SK-N-MC (cell line): Measurements from ENCODE around the gene ZSWIM3.

Experiments
- DNase-seq: peaks from one replicate; pipeline ENCODE4 v3.0.0-alpha.2; 2011; ENCODE audit warnings: low read depth, low spot score
- H3K27ac ChIP-seq: fragments of 200-600 bp; sonication (generic); 2 replicates; pipeline ENCODE4 v1.5.1; 2016; ENCODE audit warnings: mixed run types
- H3K36me3 ChIP-seq: fragments of 200-600 bp; sonication (generic); 2 replicates; pipeline ENCODE4 v1.6.1; 2017; ENCODE audit warnings: antibody characterized with exemption, low read length, mixed read lengths; ENCODE audit not compliant: insufficient read depth
- H3K4me3 ChIP-seq: fragments of 200-600 bp; sonication (generic); 2 replicates; pipeline ENCODE4 v1.5.1; 2016
- H3K9ac ChIP-seq: fragments of 200-600 bp; sonication (generic); 2 replicates; pipeline ENCODE4 v1.8.0; 2017; ENCODE audit warnings: mixed run types, mixed read lengths; ENCODE audit not compliant: insufficient read length
- H3K9me3 ChIP-seq: fragments of 200-600 bp; sonication (generic); 2 replicates; pipeline ENCODE4 v1.6.1; 2017; ENCODE audit warnings: low read depth, mild to moderate bottlenecking, antibody characterized with exemption, low read length, moderate library complexity, mixed read lengths
- EZH2 ChIP-seq: fragments of 200-600 bp; sonication (generic); IDR thresholded peaks from one replicate; pipeline ENCODE4 v1.6.1; 2017; ENCODE audit warnings: antibody characterized with exemption
- FOXP2 ChIP-seq: optimal IDR thresholded peaks from 2 replicates; pipeline ENCODE3; 2011; ENCODE audit warnings: mild to moderate bottlenecking, moderate library complexity; ENCODE audit not compliant: insufficient read depth; ENCODE audit errors: extremely low read length, control extremely low read depth
- POLR2AphosphoS5 ChIP-seq: IDR thresholded peaks from 2 replicates; pipeline ENCODE4 v1.6.1; 2012; ENCODE audit warnings: mild to moderate bottlenecking, low read depth, low read length, borderline replicate concordance

ZSWIM3 gene

GRCh38 chr20:45912344-45912682 lies 54.9 kb downstream of the ZSWIM3 start:
- Histone ChIP-seq H3K27ac (no peak overlapping the region), H3K4me3 (peak overlapping the region; percentile 98), H3K9ac (peak overlapping the region; percentile 86), H3K9me3 (no peaks in the 10 kb centered on the region), H3K36me3 (peaks cover 15% of the 10 kb centered on the region; the same call in 1 of the 2 replicates)
- TF ChIP-seq POLR2AphosphoS5, result no peak
- TF ChIP-seq EZH2, result no peak
- no peak for TF ChIP-seq FOXP2
- DNase-seq, result no peak

DNA sequence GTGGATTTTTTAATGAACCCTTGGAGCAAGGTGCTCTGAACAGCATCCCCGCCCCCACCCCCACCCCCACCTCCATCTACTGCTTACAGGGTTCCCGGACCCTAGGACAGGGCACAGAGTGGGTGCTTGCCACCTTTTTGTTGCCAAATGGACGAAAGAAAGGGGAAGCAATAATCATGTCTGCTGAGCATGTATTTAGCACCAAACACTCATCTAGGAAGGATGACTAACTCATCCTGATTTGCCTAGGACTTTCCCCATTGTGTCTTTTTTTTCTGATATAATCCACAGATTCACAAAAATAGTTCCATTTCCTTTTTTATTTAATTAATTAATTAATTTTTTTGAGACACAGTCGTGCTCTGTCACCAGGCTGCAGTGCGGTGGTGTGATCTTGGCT lies 55.7 kb downstream of the ZSWIM3 start:
- DNase-seq, result no peak
- H3K9me3 ChIP-seq, result no peaks in the 10 kb centered on the region
- TF ChIP-seq POLR2AphosphoS5 (no peak), FOXP2 (no peak), EZH2 (no peak)
- H3K9ac ChIP-seq, result no peak overlapping the region
- H3K27ac ChIP-seq, result no peak overlapping the region
- peaks cover 11% of the 10 kb centered on the region; the same call in 1 of the 2 replicates for H3K36me3 ChIP-seq
- H3K4me3 ChIP-seq, result no peak overlapping the region

- Histone ChIP-seq H3K36me3 (no peaks in the 10 kb centered on the region), H3K4me3 (no peak overlapping the region), H3K9me3 (no peaks in the 10 kb centered on the region), H3K27ac (no peak overlapping the region), H3K9ac (no peak overlapping the region)
- TF ChIP-seq EZH2, result no peak
- no peak for TF ChIP-seq POLR2AphosphoS5
- no peak for TF ChIP-seq FOXP2
- no peak for DNase-seq
Observed at GRCh38 chr20:45917790-45918141, 60.4 kb downstream of the ZSWIM3 start.

DNA sequence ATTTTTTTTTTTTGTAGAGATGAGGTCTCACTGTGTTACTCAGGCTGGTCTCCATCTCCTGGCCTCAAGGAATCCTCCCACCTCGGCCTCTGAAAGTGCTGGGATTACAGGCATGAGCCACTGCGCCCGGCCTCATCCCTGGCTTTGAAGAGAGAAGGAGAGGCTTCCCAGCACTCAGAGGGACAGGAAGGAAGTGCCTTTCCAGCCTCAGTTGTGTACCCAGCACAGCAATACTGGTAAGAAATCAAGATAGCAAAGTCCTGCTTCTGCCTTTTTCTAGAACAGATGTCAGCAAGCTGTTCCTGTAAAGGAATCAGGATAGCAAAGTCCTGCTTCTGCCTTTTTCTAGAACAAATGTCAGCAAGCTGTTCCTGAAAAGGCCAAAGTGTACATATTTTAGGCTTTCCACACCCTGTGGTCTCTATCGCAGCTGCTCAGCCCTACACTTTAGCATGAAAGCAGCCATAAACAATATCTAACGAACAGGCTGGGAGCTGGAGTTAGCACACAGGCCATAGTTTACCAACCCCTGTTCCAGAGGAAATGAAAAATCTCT lies 60.8 kb downstream of the ZSWIM3 start:
- no peak for DNase-seq
- no peaks in the 10 kb centered on the region for H3K36me3 ChIP-seq
- no peak overlapping the region for H3K27ac ChIP-seq
- no peaks in the 10 kb centered on the region for H3K9me3 ChIP-seq
- no peak for TF ChIP-seq POLR2AphosphoS5
- TF ChIP-seq FOXP2, result no peak
- TF ChIP-seq EZH2, result no peak
- H3K9ac ChIP-seq, result no peak overlapping the region
- no peak overlapping the region for H3K4me3 ChIP-seq

- Histone ChIP-seq H3K9ac (no peak overlapping the region), H3K36me3 (no peaks in the 10 kb centered on the region), H3K27ac (no peak overlapping the region), H3K4me3 (no peak overlapping the region), H3K9me3 (no peaks in the 10 kb centered on the region)
- no peak for DNase-seq
- no peak for TF ChIP-seq EZH2
- TF ChIP-seq POLR2AphosphoS5, result no peak
- TF ChIP-seq FOXP2, result no peak
Observed at GRCh38 chr20:45918779-45919537, 61.5 kb downstream of the ZSWIM3 start.

- TF ChIP-seq POLR2AphosphoS5, result no peak
- TF ChIP-seq EZH2, result no peak
- TF ChIP-seq FOXP2, result no peak
- Histone ChIP-seq H3K9ac (no peak overlapping the region), H3K36me3 (no peaks in the 10 kb centered on the region), H3K27ac (no peak overlapping the region), H3K9me3 (no peaks in the 10 kb centered on the region), H3K4me3 (no peak overlapping the region)
- DNase-seq, result no peak
Observed at GRCh38 chr20:45919542-45920399, 62.4 kb downstream of the ZSWIM3 start.

- DNase-seq, result no peak
- TF ChIP-seq EZH2 (no peak), POLR2AphosphoS5 (no peak), FOXP2 (no peak)
Observed at GRCh38 chr20:45920462-45921336, 63.3 kb downstream of the ZSWIM3 start.

More at GRCh38 chr20:45920462-45921336, 63.3 kb downstream of the ZSWIM3 start:
- Histone ChIP-seq H3K27ac (no peak overlapping the region), H3K9me3 (no peaks in the 10 kb centered on the region), H3K36me3 (no peaks in the 10 kb centered on the region), H3K9ac (no peak overlapping the region), H3K4me3 (no peak overlapping the region)
